Stimulated activated naive B cell treated with anti-CD40 and anti-IgM and Interleukin-4, amounts not matched to agents 10 μg/mL and 1 μg/mL and 100 μg/mL, for 72 hours (primary cell): ENCODE results near the gene COL8A2.

Experiments
- ATAC-seq, 2 donors: fragments of 150-1000 bp; cut with Tn5 transposase; replicated peaks; 2 replicates each; pipeline ENCODE4 v1.10.0; 2021; ENCODE audit warnings: moderate library complexity in 1 of 2
- DNase-seq: peaks from one replicate; pipeline ENCODE4 v3.0.0; 2021
- H3K27ac Mint-ChIP-seq: one replicate; pipeline ENCODE4 v1.8.0; 2022; ENCODE audit warnings: mild to moderate bottlenecking, mixed read lengths
- H3K27me3 Mint-ChIP-seq, 2 donors: one replicate each; pipeline ENCODE4 v1.8.0; 2022; ENCODE audit warnings: mixed read lengths in 2 of 2
- H3K36me3 Mint-ChIP-seq, 2 donors: one replicate each; pipeline ENCODE4 v1.8.0; 2022; ENCODE audit warnings: mixed read lengths in 2 of 2, mild to moderate bottlenecking in 1 of 2
- H3K4me1 Mint-ChIP-seq, 2 donors: one replicate each; pipeline ENCODE4 v1.8.0; 2022; ENCODE audit warnings: mixed read lengths in 2 of 2, mild to moderate bottlenecking in 1 of 2
- H3K4me3 Mint-ChIP-seq, 2 donors: one replicate each; pipeline ENCODE4 v1.8.0; 2022; ENCODE audit warnings: mild to moderate bottlenecking in 2 of 2, mixed read lengths in 2 of 2, moderate library complexity in 1 of 2
- H3K9me3 Mint-ChIP-seq, 2 donors: one replicate each; pipeline ENCODE4 v1.8.0; 2022; ENCODE audit warnings: mixed read lengths in 2 of 2, mild to moderate bottlenecking in 1 of 2

The COL8A2 gene

DNA sequence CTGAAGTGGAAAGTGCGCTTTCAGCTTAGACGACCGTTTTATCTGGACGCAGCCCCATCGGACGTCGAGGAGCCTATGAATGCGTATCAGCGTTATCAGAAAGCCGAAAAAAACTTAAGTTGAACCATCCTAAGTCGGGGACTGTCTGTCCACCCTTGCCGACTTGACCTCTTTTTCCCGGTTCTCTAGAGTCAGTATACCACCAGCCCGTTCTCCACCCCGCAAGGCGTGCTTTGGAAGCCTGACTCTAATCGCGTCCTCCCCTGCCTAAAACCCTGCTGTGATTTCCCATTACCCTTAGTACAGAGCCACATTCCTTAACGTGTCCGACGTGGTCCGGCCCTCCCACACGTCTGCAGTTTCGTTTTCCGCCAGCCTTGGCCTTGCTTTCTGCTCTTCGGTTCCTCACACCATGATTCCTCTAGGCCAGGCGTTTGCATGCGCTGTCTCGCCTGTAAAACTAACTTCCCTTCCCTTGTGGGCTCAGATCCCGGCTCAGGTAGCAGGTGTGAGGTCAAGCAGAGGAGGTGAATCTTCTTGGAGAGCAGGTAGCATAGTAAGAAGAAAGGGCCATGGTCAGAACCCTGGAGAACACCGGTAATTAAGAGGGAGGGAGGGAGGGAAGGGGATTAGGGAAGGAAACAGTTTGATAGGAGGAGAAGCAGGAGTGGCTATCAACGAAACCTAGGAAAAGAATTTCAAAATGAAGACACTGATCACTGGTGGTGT, 35.5 kb downstream of the COL8A2 start:
- no peaks in the 10 kb centered on the region for H3K9me3 Mint-ChIP-seq
- H3K4me1 Mint-ChIP-seq, result peaks cover 15 to 28% of the 10 kb centered on the region in 2 donors
- DNase-seq (no peak), ATAC-seq (peak in 1 of 2 donors; percentile 18)
- H3K36me3 Mint-ChIP-seq, result peaks cover 24 to 37% of the 10 kb centered on the region in 2 donors
- peak overlapping the region; percentile 95 for H3K27ac Mint-ChIP-seq
- H3K27me3 Mint-ChIP-seq, result peaks cover 0 to 6% of the 10 kb centered on the region in 2 donors
- H3K4me3 Mint-ChIP-seq, result peak overlapping the region; percentile 91 to 96

DNA sequence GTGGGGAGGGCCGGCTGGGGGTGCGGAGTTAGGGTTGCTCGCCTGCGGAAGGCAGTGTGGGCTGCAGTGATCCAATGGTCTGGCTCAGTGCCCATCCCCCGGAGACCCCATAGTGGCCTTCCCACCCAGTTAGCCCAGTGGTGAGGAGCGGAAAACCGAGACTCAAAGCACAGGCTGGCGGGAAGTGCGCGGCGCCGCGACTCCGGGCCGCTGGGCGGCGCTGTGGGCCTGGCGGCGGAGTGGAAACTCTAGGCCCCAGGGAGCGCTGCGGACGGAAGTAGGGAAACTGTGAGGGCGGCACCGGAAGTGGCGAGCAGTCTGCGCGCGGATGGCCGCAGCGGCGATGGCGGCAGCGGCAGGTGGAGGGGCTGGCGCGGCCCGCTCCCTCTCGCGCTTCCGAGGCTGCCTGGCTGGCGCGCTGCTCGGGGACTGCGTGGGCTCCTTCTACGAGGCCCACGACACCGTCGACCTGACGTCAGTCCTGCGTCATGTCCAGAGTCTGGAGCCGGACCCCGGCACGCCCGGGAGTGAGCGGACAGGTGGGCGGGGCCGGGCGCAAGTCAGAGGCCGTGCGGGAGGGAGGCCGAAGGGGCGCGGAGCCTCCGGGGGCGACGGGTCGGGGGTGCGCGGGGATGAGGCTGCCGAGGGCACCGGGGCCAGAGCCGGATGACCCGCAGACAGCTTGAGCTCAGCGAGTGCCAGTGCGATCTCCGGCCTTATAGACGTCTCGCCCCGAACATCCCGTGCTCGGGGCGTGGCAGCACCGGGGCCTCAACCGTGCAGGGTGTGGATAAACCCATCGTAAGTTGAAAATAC, 36.2 kb downstream of the COL8A2 start, which contains the start of gene ADPRS:
Gene ADPRS, plus strand, starts transcription at position 316 of the 816 bp plus-strand sequence. Its CDS starts 13 bp downstream, at position 329.
- peak within 1 kb of the TSS; percentile 91 to 96 for H3K4me3 Mint-ChIP-seq
- H3K4me1 Mint-ChIP-seq, result peaks cover 16 to 28% of the 10 kb centered on the region in 2 donors
- peaks cover 0 to 13% of the 10 kb centered on the region in 2 donors for H3K27me3 Mint-ChIP-seq
- H3K27ac Mint-ChIP-seq, result peak within 1 kb of the TSS; percentile 95
- ATAC-seq (peak; percentile 90 to 92), DNase-seq (peak; percentile 85)
- H3K36me3 Mint-ChIP-seq, result peaks cover 21 to 37% of the 10 kb centered on the region in 2 donors
- H3K9me3 Mint-ChIP-seq, result no peaks in the 10 kb centered on the region

DNA sequence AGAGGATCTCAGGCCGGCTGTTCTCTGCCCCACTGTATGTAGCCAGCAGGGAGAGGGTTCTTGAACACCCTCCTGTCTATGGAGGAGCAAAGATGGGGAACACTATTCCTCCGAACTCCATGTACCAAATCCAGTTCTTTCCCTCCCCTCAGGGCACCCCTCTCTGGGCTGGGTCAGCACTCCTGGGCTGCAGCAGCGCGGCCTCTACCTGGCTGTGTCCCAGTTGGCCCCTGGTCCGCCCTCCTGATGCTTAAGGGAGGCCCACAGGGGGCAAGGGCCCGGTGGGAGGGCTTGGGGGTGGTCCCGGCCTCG, 36.8 kb downstream of the COL8A2 start:
- H3K4me1 Mint-ChIP-seq, result peaks cover 16 to 23% of the 10 kb centered on the region in 2 donors
- H3K9me3 Mint-ChIP-seq, result no peaks in the 10 kb centered on the region
- H3K27ac Mint-ChIP-seq, result peak overlapping the region; percentile 77
- H3K27me3 Mint-ChIP-seq, result peaks cover 0 to 13% of the 10 kb centered on the region in 2 donors
- no peak for DNase-seq
- H3K4me3 Mint-ChIP-seq, result peak overlapping the region; percentile 91 to 96
- ATAC-seq, result peak; percentile 24 to 45
- H3K36me3 Mint-ChIP-seq, result peaks cover 18 to 34% of the 10 kb centered on the region in 2 donors

DNA sequence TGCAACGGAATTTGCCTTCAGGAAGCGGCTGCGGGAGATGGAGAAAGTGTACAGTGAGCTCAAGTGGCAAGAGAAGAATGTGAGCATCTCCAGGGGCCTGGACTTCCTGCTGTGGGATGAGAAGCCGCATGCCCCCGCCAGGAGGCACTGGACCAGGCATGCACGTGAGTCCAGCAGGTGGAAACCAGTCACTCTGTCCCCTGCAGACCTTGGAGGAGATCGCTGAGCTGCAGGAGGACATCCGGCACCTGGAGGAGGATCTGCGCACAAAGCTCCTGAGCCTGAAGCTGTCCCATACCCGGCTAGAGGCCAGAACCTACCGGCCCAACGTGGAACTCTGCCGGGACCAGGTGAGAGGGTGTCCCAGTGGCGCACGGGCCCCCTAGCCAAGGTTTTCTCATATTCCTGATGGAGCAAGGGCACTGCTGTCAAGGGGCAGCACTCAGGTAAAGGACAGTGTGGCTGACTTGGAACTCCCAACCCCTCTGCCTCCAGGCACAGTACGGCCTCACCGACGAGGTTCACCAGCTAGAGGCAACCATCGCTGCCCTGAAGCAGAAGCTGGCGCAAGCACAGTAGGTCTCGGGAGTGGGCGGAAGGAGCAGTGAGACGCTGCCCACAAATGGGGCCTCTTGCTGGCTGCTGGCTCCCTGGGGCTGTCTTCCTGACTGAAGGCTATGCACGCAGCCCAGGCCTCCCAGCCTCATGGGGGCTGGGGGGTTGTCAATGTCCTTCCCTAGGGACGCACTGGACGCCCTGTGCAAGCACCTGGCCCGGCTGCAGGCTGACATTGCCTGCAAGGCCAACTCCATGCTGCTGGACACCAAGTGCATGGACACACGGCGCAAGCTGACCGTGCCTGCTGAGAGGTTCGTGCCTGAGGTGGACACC, 37.5 kb downstream of the COL8A2 start:
- H3K4me3 Mint-ChIP-seq, result peak overlapping the region in 1 of 2 donors; percentile 30
- peaks cover 14 to 21% of the 10 kb centered on the region in 2 donors for H3K4me1 Mint-ChIP-seq
- peaks cover 11 to 26% of the 10 kb centered on the region in 2 donors for H3K36me3 Mint-ChIP-seq
- no peaks in the 10 kb centered on the region for H3K9me3 Mint-ChIP-seq
- ATAC-seq (no peak), DNase-seq (no peak)
- H3K27me3 Mint-ChIP-seq, result peaks cover 0 to 15% of the 10 kb centered on the region in 2 donors
- peak overlapping the region; percentile 77 for H3K27ac Mint-ChIP-seq

DNA sequence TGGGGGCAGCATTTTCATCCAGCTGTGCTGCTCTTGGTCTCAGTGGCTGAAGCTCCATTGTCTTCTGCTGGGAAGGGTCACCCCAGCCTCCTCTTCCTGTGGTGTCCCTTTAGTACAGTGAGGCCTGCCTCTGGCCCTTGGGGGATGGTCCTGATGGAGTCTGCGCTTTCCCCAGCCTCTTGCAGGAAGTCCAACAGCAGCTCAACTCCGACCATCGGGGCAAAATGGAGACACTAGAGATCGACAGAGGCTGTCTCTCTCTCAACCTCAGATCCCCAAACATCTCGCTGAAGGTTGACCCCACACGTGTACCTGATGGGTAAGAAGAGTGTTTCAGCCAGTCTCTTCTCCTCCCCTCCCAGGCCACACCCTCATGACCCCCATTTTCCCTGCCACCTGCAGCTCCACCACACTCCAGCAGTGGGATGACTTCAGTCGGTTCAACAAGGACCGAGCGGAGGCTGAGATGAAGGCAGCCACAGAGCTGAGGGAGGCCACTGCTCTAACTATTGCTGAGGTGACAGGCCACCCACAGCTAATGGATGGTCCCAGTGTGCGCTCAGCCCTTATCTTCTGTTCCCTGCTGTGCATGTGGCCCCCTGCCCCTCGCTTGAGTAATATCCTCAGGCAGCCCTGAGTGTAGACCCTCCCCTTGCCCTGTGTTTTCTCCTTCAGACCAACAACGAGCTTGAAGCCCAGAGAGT, 38.3 kb downstream of the COL8A2 start:
- Mint-ChIP-seq H3K4me1 (peaks cover 13 to 21% of the 10 kb centered on the region in 2 donors), H3K27me3 (peaks cover 4 to 22% of the 10 kb centered on the region in 2 donors), H3K4me3 (peak overlapping the region in 1 of 2 donors; percentile 30), H3K27ac (peak overlapping the region; percentile 3), H3K36me3 (peaks cover 8 to 18% of the 10 kb centered on the region in 2 donors), H3K9me3 (no peaks in the 10 kb centered on the region)
- ATAC-seq, result no peak
- DNase-seq, result no peak

DNA sequence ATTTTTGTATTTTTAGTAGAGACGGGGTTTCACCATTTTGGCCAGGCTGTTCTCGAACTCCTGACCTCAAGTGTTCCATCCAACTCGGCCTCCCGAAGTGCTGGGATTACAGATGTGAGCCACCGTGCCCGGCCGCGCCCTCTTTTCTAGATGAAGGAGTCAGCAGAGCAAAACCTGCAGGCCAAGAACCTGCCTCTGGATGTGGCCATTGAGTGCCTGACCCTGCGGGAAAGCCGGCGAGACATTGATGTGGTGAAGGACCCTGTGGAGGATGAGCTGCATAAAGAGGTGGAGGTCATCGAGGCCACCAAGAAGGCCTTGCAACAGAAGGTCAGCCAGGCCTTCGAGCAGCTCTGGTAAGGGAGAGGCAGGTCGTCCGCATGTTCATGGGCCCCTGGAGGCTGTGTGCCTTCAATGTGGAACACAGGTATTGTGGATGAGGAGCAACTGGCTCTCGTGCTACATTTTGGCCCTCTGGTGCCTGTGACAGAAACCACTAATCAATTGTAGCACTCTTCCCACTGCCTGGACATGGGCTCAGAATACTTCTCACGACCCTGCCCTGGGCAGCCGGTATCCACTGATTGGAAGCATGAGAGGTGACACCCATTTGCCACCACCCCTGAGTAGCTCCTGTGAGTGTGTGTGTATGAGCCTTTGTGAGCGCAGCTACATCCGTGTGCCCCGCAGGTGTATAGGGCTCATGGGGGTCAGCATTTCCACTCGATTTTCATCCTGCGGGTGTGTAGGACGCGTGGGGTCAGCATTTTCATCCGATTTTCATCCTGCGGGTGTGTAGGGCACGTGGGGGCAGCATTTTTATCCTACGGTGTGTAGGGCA, 39.1 kb downstream of the COL8A2 start:
- Mint-ChIP-seq H3K36me3 (peaks cover 8 to 10% of the 10 kb centered on the region in 2 donors), H3K9me3 (no peaks in the 10 kb centered on the region), H3K27ac (no peak overlapping the region), H3K4me3 (no peak overlapping the region), H3K27me3 (peaks cover 4 to 22% of the 10 kb centered on the region in 2 donors), H3K4me1 (peaks cover 11 to 13% of the 10 kb centered on the region in 2 donors)
- DNase-seq (no peak), ATAC-seq (no peak)

DNA sequence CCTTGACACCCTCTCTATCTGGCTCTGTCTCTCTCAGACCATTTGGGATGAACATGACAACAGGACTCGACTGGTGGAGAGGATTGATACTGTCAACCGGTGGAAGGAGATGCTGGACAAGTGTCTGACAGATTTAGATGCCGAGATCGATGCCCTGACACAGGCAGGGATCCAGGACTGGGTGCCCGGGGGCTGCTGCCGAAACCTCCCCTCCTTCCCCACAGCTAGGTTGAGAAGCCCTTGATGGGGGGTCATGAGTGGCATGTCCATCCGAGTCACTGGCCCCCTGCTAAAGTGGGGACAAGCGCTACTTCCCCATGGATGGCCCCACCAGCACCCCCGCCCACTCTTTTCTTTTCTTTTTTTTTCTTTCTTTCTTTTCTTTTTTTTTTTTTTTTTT, 39.9 kb downstream of the COL8A2 start:
- DNase-seq (no peak), ATAC-seq (no peak)
- Mint-ChIP-seq H3K27ac (no peak overlapping the region), H3K9me3 (no peaks in the 10 kb centered on the region), H3K27me3 (peaks cover 4 to 22% of the 10 kb centered on the region in 2 donors), H3K4me3 (peak overlapping the region in 1 of 2 donors; percentile 76), H3K36me3 (peaks cover 8 to 9% of the 10 kb centered on the region in 2 donors), H3K4me1 (peaks cover 10% of the 10 kb centered on the region in 2 donors)

DNA sequence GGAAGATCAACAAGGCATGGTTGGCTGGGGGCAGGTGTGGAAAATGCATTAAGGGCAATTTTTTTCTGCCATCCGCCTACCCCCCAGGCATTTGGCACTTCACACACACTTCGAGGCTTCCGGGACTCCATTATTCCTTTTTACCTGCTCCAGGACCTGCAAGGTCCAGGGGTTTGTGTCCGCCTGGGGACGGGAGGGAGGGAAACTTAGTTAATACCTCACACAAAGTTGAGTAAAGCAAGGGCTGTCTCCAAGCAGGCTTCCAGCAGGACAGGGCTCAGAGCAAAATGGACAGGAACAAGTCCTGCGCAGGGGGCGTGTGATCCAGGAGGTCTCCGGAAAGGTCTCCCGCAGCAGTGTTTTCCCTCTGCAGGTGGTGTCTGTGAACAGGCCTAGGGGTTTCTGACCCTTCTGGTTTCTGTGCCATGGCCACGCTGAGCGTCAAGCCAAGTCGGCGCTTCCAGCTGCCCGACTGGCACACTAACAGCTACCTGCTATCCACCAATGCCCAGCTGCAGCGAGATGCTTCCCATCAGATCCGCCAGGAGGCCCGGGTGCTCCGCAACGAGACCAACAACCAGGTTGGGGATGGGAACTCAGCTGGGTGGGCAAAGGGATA, 40.4 kb downstream of the COL8A2 start:
- ATAC-seq, result no peak
- no peak overlapping the region for H3K27ac Mint-ChIP-seq

DNA sequence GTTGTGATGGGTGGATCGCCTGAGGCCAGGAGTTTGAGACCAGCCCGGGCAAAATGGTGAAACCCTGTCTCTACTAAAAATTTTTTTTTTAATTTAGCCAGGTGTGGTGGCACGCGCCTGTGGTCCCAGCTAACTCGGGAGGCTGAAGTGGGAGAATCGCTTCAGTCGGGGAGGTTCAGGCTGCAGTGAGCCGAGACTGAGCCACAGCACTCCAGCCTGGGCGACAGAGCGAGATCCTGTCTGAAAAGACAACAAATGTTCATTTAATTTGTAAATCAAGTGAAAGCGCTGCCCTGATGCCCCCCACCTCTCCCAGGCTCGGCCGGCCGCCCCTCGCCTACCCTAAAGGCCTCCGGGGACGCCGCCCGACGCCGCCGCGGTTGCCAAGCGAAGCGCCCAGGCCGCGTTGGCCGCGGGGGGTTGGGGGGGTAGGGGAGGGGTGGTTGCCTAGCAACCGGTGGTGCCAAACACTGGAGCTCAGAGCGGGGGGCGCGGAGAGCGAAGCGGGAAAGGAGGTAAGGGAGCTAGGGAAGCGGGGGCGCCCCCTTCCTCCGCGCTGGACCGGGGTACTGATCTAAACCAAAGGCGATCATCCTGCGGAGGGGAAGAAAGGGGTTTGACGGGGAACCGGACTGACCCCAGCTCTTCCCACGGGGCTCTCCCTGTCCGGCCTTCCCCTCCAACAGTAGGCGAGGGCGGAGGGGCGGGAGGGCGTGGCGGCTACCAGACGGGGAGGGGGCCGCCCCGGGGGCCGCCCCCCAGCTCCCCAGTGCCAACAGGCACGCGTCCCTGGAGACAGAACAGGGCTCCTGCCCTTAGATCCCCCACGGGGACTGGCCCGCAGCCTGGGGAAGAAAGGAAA, 41.2 kb downstream of the COL8A2 start, which contains the start of gene TEKT2:
Gene TEKT2, plus strand, starts transcription at position 460 of the 862 bp plus-strand sequence. CDS start 828 bp downstream, outside the sequence.
- no peaks in the 10 kb centered on the region for H3K36me3 Mint-ChIP-seq
- no peaks in the 10 kb centered on the region for H3K9me3 Mint-ChIP-seq
- ATAC-seq (no peak), DNase-seq (no peak)
- peak within 1 kb of the TSS; percentile 72 to 76 for H3K4me3 Mint-ChIP-seq
- H3K27ac Mint-ChIP-seq, result no peak within 1 kb of the TSS
- peaks cover 4 to 22% of the 10 kb centered on the region in 2 donors for H3K27me3 Mint-ChIP-seq
- H3K4me1 Mint-ChIP-seq, result peaks cover 0 to 1% of the 10 kb centered on the region in 2 donors

More for the DNA sequence above, 40.4 kb downstream of the COL8A2 start:
- Mint-ChIP-seq H3K27me3 (peaks cover 4 to 22% of the 10 kb centered on the region in 2 donors), H3K4me1 (peaks cover 5% of the 10 kb centered on the region in 2 donors), H3K4me3 (peak overlapping the region; percentile 44 to 76), H3K36me3 (peaks cover 2 to 4% of the 10 kb centered on the region in 2 donors), H3K9me3 (no peaks in the 10 kb centered on the region)
- DNase-seq, result no peak

DNA sequence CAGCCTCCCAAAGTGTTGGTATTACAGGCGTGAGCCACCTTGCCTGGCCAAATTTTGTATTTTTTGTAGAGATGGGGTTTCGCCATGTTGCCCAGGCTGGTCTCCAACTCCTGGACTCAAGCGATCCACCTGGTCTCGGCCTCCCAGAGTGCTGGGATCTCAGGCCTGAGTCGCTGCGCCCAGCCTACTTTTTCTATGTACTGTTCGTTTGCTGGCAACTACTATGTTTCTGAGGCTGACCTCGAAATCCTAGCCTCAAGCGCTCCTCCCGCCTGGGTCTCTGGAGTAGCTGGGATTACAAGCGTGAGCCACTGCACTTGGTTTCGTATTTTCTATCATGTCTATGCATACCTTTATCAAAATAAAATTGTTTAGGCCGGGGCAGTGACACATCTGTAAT, 41.8 kb downstream of the COL8A2 start:
- H3K27me3 Mint-ChIP-seq, result peaks cover 4 to 22% of the 10 kb centered on the region in 2 donors
- DNase-seq (no peak), ATAC-seq (no peak)
- no peak overlapping the region for H3K27ac Mint-ChIP-seq
- H3K4me3 Mint-ChIP-seq, result peak overlapping the region in 1 of 2 donors; percentile 76
- no peaks in the 10 kb centered on the region for H3K36me3 Mint-ChIP-seq
- no peaks in the 10 kb centered on the region for H3K9me3 Mint-ChIP-seq
- H3K4me1 Mint-ChIP-seq, result peaks cover 0 to 1% of the 10 kb centered on the region in 2 donors

DNA sequence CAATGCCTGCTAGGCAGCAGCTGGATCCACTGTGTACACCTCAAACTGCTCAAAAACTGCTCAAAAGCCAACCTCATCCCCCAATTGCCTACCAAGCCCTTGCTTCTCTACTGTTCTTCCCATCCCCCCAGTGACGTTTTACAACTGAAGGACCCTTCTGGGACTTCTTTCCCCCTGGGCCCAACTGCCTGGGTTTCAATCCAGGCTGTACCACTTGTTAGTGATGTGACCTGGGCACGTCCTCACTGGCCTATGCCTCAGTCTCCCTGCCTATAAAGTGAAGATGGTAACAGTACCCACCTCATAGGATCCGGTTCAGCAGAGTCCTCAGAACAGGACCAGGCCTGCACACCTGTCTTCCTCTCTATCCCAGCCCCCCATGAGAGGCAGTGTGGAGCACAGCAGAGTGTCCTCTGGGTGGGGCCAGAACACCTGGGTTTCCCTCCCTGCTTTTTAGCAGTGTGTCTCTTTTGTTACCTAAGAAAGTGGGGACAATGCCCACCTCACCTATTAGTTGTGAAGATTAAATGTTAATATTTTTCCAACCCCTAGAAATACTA, 43.0 kb downstream of the COL8A2 start:
- DNase-seq (no peak), ATAC-seq (no peak)
- H3K36me3 Mint-ChIP-seq, result no peaks in the 10 kb centered on the region
- peaks cover 4 to 22% of the 10 kb centered on the region in 2 donors for H3K27me3 Mint-ChIP-seq
- H3K4me1 Mint-ChIP-seq, result peaks cover 0 to 1% of the 10 kb centered on the region in 2 donors
- H3K9me3 Mint-ChIP-seq, result no peaks in the 10 kb centered on the region
- H3K4me3 Mint-ChIP-seq, result no peak overlapping the region
- no peak overlapping the region for H3K27ac Mint-ChIP-seq
